Right hindlimb (tissue), 1 donor: ENCODE data around the gene NUAK1.
A peak's percentile ranks its signal among the peaks of the same experiment; 100 is the strongest.
"Not testable (repeated sequence)": the region's sequence is repeated elsewhere in the genome, so short reads cannot be mapped to it uniquely, and the experiment has no call there.

Source experiments
- DNase-seq: peaks from one replicate; pipeline ENCODE4 v3.0.0-alpha.2; 2018

Gene NUAK1

GRCh38 chr12:106145539-106146447, 7.0 kb upstream of the NUAK1 start:
- no peak for DNase-seq

GRCh38 chr12:106144847-106145246, 6.1 kb upstream of the NUAK1 start:
- DNase-seq: no peak

- no peak for DNase-seq
Observed at GRCh38 chr12:106142591-106143261, 4.0 kb upstream of the NUAK1 start.

DNA sequence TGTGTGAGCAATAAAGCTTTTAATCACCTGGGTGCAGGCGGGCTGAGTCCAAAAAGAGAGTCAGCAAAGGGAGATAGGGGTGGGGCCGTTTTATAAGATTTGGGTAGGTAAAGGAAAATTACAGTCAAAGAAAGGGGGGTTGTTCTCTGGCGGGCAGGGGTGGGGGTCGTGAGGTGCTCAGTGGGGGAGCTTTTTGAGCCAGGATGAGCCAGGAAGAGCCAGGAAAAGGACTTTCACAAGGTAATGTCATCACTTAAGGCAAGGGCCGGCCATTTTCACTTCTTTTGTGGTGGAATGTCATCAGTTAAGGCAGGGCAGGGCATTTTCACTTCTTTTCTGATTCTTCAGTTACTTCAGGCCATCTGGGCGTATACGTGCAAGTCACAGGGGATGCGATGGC, 3.2 kb upstream of the NUAK1 start:
- not testable (repeated sequence) for DNase-seq

DNA sequence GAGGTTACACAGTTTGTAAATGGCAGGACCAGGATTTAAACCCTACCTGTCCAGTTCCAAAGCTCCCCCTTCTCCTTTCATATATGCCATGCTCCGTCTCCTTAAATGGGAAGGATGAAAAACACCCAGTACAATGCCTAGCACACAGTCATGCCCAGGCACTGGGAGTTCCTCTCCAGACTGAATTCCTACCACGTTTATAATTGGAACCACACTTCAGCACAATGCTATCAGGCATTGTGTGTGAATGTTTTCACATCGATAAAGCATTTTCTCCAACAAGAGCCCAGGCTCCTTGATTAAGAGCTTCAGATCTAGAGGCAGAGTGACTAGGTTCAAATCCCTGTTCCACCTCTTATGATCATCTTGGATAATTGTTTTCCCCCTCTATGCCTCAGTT, 2.7 kb upstream of the NUAK1 start:
- no peak for DNase-seq

- DNase-seq: no peak
Observed at GRCh38 chr12:106141003-106141402, 2.2 kb upstream of the NUAK1 start.

- no peak for DNase-seq
Observed at GRCh38 chr12:106140223-106140986, 1.7 kb upstream of the NUAK1 start.

- DNase-seq: peak; percentile 84
Observed at GRCh38 chr12:106139422-106140171, 843 bp upstream of the NUAK1 start.

- DNase-seq: no peak
Observed at GRCh38 chr12:106138357-106138632, 459 bp downstream of the NUAK1 start.

GRCh38 chr12:106137530-106138356, 1.0 kb downstream of the NUAK1 start:
- DNase-seq: no peak

- peak; percentile 91 for DNase-seq
Observed at GRCh38 chr12:106136263-106136662, 2.5 kb downstream of the NUAK1 start.

- DNase-seq: no peak
Observed at GRCh38 chr12:106135781-106136180, 3.0 kb downstream of the NUAK1 start.

- no peak for DNase-seq
Observed at GRCh38 chr12:106135075-106135474, 3.7 kb downstream of the NUAK1 start.

DNA sequence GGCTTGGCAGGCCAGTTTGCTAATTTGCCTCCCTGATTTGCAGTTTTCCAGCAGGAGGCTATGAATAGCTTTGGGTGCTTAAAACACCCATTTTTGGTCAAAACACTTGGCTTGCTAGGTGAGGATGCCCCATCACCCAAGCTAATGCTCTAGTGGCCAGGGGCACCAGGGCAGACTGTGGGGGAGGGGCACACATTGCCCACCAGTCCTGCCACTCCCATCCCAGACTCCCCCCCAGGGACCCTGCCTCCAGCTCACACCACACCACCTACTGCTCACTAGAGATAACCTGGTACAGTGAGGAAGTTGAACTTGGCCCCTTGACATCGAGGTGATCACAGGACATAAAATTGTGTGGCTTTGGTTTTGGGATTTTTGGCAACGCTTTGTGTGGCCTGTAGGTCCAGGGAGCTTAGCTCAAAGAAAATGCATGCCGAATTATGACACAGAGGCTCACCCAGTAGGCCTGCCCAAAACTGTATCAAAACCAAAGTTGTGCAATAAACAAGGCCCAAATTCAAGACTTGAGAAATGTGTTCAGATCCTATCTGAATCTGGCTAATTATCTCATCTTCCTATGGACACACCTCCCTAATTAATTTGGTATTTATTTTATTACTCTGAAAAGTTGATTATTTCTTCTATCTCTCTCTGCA, 4.3 kb downstream of the NUAK1 start:
- DNase-seq: no peak

DNA sequence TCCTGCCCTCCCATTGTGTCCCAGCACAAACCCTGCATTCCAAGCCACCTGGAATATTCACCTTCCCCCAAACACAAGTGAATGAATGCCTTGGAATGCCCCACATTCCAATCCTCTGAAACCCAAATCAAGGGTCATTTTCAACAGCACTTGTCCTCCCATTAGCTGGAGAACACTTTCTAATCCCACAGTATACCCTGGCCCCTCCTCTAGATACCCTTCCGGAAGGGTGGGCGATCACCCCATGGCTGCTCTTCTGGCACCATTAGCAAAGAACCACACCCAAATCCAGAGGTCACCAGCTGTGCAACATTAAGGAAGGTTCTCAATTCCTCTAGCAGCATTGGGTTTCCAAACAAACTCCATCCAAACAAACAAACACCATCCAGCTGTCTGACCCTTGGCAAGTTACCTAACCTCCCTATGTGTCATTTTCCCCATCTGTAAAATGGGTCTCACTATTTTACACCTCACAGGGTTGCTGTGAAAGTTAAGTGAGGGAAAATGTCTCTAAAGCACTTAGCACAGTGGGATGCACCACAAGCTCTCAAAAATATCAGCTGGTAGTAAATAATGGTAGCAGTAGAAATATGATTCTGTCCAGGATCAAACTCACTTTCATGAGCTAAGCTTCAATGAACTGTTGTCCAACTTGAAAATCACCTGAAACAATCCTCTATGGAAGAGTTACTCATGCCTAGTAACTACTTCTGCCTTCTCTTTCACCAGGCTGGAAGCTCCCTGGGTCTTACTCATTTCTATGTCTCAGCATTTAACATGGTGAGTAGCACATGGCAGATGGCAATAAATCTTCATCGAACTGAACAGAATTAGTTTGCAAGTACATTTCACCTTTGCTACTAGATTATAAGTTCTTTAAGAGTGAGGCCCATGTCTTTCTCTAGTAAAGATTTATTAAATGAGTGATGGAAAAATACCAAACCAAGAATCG, 5.3 kb downstream of the NUAK1 start:
- DNase-seq: no peak

DNA sequence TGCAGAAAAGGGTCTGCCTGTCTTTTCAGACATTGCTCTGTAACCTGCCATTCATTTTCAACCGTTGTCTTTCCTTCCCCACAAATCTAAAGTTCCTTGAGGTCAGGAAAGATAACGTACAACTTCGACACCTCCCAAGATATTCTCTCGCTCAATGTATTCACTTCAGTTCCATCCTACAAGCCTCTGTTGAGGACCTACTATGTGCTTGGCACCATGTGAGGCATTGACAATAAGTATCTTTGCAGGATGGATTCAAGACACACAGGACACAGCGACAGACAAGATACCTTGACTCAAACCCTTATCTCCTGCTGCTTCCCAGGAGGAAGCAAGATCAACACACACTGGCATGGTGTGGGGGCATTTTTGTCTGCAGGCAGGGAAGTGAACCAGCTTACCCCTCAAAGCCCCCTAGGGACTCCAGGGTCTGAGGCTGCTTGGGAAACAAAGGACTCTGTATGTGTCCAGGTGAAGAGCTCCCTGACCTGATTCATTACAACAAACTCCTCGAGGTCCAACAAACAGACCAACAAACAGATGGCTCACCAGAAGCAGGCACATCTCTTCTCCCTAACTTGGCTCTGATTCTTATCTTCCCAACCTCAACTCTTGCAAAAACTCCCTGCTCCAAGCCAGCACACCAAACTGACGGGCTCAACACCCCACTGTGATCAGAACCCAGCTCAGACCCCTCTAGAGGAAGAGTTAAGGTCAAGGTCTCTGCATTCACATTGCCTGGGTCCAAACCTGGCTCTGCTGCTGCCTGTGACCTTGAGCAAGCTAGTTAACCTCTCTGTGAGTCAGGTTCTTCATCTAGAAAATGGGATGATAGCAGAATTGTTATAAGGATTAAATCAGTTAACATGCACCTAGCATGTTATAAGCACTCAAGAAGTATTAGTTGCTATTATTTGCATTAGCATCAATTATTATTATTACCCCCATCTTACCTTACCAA, 6.3 kb downstream of the NUAK1 start:
- no peak for DNase-seq

DNA sequence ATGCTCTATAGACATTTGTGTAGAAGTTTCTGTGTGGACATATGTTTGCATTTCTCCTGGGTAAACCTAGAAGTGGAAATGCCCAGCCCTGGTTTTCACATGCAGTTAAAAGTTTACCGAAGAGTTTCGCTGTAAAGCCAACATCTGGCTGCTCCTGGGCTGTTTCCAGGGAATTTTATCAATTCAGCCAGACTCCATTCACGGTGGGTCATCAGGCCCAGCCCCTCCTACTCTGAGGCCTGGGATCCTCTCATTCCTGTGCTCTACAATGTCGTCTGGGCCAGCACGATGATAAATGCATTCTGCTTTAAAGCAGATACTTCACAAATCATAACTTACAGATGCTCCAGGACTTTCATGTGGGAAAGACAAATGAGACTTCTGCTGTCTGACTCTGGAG, 7.1 kb downstream of the NUAK1 start:
- peak; percentile 79 for DNase-seq

DNA sequence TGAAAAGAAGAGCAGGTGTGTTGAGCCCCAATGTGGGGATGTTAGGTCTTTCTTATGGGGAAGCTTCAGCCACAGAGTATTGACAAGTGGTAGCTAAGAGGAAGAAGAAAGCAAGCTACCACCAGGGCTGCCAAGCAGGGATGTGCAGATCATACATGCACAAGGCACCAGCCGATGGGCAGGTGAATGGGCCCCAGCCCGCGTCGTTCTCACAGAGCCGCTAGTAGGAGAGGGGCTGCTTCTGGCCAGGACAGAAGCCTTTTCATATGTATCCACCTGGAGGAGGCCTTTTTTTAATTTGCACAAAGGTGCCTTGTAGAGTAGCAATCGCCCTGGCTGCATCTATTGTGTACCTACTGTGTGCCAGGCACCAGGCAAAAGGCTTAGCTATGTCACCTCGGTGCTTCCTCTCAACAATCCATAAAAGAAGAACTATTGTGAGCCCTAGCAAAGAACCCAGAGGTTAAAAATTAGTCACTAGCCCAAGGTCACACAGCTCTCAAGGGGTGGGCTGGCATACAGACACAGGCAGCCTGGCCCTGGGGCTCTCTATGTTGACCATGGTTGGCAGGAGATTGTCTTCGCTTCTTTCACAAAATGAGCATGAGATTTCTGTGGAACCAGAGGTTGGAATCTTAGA, 8.2 kb downstream of the NUAK1 start:
- DNase-seq: no peak
